HL-60 (cell line): ENCODE results near the gene GLI3.

Source experiments
- DNase-seq, 2 experiments: peaks; one replicate each; pipeline ENCODE4 v3.0.0-alpha.2; 2010 to 2020; ENCODE audit warnings: low read depth in 1 of 2, low spot score in 1 of 2
- H3K27ac ChIP-seq: fragments of 250-450 bp; sonication (Bioruptor Pico); replicated peaks from 2 replicates; pipeline ENCODE4 v1.5.1; 2020; ENCODE audit warnings: mild to moderate bottlenecking, moderate library complexity
- H3K27me3 ChIP-seq: fragments of 250-450 bp; sonication (Bioruptor Pico); 2 replicates; pipeline ENCODE4 v1.5.1; 2021; ENCODE audit warnings: mild to moderate bottlenecking, moderate library complexity; ENCODE audit not compliant: insufficient read depth, poor library complexity, severe bottlenecking
- H3K4me3 ChIP-seq: replicated peaks from 2 replicates; pipeline ENCODE4 v1.5.1; 2011; ENCODE audit warnings: mild to moderate bottlenecking, control low read depth, low read length; ENCODE audit not compliant: insufficient read depth
- GABPA ChIP-seq: IDR thresholded peaks from 2 replicates; pipeline ENCODE4 v1.6.1; 2012; ENCODE audit warnings: low read depth
- POLR2AphosphoS5 ChIP-seq: IDR thresholded peaks from 2 replicates; pipeline ENCODE4 v1.6.1; 2012; ENCODE audit warnings: low read depth
- SPI1 ChIP-seq: IDR thresholded peaks from 2 replicates; pipeline ENCODE4 v1.6.1; 2012; ENCODE audit warnings: low read depth, mild to moderate bottlenecking, borderline replicate concordance
- TF ChIP-seq, protein P1 (sequence below): IDR thresholded peaks from one replicate; pipeline ENCODE4 v1.5.1; 2011; ENCODE audit warnings: low read length, control low read depth, inconsistent platforms; ENCODE audit not compliant: insufficient read depth
- TF ChIP-seq, protein P2 (sequence below): IDR thresholded peaks from 2 replicates; pipeline ENCODE4 v1.6.1; 2012; ENCODE audit warnings: low read depth; ENCODE audit not compliant: insufficient replicate concordance

GLI3 gene

DNA sequence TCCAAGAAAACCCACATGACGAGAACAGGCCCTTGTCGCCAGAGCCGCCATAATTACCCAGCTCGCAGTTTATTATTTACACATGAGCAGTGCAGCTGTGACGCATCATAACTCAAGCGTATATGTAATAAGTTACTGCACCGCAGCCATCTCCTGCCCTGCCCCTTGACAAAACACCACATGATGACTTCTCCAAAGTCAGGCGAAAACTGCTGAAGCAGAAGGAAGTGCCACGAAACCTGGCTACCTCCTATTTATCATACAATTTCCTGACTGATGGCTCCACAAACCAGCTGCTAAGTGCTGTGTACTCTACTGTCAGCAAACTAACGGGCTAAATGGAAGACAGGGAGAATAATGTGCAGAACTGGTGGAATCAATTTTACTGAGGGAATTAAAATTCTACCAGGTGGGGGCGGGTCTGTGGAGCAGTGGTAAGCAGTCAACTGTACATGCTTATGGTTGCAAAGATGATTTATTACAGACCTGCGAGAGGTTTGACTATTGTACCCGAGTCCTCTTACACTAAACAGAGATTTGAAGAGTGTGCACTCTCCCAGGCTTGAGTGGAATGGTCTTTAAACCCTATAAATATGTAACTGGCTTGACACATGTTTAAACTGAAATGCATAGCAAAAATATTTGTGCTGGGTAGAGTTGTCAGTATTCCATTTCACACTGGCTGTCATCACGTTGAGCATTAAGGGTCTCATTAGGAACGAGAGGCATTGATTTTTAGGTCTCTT, 156.0 kb downstream of the GLI3 start:
- no peaks in the 10 kb centered on the region for H3K27me3 ChIP-seq
- peak in 1 of 2 experiments; percentile 47 for DNase-seq
- H3K27ac ChIP-seq, result no peak overlapping the region
- TF ChIP-seq SPI1, result peak; percentile 28; the same call in 1 of the 2 replicates
- no peak for TF ChIP-seq GABPA
- TF ChIP-seq, protein P1, sequence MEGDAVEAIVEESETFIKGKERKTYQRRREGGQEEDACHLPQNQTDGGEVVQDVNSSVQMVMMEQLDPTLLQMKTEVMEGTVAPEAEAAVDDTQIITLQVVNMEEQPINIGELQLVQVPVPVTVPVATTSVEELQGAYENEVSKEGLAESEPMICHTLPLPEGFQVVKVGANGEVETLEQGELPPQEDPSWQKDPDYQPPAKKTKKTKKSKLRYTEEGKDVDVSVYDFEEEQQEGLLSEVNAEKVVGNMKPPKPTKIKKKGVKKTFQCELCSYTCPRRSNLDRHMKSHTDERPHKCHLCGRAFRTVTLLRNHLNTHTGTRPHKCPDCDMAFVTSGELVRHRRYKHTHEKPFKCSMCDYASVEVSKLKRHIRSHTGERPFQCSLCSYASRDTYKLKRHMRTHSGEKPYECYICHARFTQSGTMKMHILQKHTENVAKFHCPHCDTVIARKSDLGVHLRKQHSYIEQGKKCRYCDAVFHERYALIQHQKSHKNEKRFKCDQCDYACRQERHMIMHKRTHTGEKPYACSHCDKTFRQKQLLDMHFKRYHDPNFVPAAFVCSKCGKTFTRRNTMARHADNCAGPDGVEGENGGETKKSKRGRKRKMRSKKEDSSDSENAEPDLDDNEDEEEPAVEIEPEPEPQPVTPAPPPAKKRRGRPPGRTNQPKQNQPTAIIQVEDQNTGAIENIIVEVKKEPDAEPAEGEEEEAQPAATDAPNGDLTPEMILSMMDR, result no peak
- no peak for TF ChIP-seq POLR2AphosphoS5
- H3K4me3 ChIP-seq, result no peak overlapping the region

DNA sequence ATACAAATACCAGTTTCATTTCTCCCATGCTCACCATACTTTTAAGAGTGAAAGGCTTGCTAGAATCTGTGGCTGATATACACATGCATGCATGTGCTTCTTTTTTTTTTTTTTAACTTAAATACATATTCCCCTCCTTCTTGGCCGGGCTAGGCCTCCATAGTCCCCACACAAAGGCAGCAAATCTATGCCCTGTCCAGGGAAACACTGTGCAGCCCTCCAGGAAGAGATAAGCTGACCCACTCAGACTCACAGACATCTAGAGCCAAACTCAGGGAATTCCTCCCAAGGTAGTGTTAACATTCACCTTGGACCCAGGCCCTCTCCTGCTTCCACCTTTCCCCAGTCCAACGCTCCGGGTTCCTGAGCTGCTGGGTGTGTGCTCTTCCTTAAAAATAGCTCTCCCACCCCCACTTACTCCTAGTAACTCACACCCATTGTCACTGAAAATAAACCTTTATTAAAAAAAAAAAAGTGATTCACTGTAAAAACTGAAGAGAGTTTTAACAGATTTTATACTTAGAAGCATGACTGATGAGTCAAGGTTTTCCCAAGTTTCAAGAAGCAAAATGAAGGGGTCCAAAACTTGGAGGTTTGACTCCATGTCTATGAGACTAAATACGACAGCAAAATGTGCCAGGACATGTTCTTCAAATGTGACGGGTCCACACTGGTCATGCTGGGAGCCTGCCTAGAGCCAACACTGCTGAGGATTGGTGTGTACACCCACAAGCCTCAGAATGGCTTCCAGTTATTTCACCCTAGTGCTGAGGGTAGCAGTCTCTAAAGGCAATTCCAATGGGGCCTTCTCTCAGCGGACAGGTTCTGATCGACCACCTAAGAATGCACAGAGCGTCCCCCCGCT, 159.5 kb downstream of the GLI3 start:
- DNase-seq, result no peak
- TF ChIP-seq SPI1 (no peak), POLR2AphosphoS5 (no peak), GABPA (no peak)
- TF ChIP-seq, protein P1, result no peak
- TF ChIP-seq, protein P2, sequence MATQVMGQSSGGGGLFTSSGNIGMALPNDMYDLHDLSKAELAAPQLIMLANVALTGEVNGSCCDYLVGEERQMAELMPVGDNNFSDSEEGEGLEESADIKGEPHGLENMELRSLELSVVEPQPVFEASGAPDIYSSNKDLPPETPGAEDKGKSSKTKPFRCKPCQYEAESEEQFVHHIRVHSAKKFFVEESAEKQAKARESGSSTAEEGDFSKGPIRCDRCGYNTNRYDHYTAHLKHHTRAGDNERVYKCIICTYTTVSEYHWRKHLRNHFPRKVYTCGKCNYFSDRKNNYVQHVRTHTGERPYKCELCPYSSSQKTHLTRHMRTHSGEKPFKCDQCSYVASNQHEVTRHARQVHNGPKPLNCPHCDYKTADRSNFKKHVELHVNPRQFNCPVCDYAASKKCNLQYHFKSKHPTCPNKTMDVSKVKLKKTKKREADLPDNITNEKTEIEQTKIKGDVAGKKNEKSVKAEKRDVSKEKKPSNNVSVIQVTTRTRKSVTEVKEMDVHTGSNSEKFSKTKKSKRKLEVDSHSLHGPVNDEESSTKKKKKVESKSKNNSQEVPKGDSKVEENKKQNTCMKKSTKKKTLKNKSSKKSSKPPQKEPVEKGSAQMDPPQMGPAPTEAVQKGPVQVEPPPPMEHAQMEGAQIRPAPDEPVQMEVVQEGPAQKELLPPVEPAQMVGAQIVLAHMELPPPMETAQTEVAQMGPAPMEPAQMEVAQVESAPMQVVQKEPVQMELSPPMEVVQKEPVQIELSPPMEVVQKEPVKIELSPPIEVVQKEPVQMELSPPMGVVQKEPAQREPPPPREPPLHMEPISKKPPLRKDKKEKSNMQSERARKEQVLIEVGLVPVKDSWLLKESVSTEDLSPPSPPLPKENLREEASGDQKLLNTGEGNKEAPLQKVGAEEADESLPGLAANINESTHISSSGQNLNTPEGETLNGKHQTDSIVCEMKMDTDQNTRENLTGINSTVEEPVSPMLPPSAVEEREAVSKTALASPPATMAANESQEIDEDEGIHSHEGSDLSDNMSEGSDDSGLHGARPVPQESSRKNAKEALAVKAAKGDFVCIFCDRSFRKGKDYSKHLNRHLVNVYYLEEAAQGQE, result no peak
- H3K27me3 ChIP-seq, result no peaks in the 10 kb centered on the region
- no peak overlapping the region for H3K27ac ChIP-seq
- no peak overlapping the region for H3K4me3 ChIP-seq

DNA sequence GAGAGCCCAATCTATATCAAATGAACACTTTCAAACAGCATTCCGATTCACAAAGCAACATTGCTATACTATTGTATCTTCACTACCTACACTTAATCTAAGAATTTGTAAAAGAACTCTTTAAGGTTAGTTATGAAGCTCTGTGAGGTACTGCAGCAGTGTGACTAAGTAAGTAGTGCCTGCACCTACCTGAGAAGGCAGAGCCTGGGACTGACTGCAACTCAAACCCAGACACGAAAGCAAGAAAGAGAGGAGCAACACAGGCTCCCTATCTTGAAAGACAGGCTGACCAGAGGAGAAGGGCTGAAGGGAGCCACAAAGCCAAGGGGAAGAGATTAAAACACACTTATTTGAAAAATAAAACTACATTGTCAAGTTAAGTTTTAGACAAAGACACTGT, 160.1 kb downstream of the GLI3 start:
- TF ChIP-seq SPI1 (no peak), GABPA (no peak), POLR2AphosphoS5 (no peak)
- TF ChIP-seq, protein P2, result no peak
- TF ChIP-seq, protein P1, result no peak
- Histone ChIP-seq H3K27ac (no peak overlapping the region), H3K4me3 (no peak overlapping the region), H3K27me3 (no peaks in the 10 kb centered on the region)
- DNase-seq, result no peak
